Left ventricle myocardium superior (tissue), 1 donor: ENCODE measurements around the gene TMEM181. TPM values are rescaled to one million over a fixed set of nuclear protein-coding genes. Genes with fewer than 3 reads are reported as not detected.
A peak's percentile ranks its signal among the peaks of the same experiment; 100 is the strongest.
"Not testable (repeated sequence)": the region's sequence is repeated elsewhere in the genome, so short reads cannot be mapped to it uniquely, and the experiment has no call there.

Experiments
- ATAC-seq: fragments of 200-7000 bp; cut with Tn5 transposase; one replicate; pipeline ENCODE4 v1.9.1; 2020; ENCODE audit warnings: mild to moderate bottlenecking, moderate library complexity
- DNase-seq: peaks from one replicate; pipeline ENCODE4 v3.0.0-alpha.2; 2020
- intact Hi-C: fragments of 100-400 bp; cut with micrococcal nuclease; formaldehyde crosslinking; loops from one replicate; pipeline ENCODE4 v1.11.0; 2022
- total RNA-seq: library from RNA; stranded (reverse); fragmentation: NEBNext Ultra II Directional; extraction: Animal tissue kit (Norgen Biotek cat#: 25700); gene quantifications from one replicate; pipeline ENCODE4 v1.2.1, GENCODE V29; 2021
- donor health status: DM: no; HTN: yes; CAD: no; lungs with severe emphysema.

TMEM181 gene
- total RNA-seq, 1 donor from 2014 or later = 9.6 TPM

DNA sequence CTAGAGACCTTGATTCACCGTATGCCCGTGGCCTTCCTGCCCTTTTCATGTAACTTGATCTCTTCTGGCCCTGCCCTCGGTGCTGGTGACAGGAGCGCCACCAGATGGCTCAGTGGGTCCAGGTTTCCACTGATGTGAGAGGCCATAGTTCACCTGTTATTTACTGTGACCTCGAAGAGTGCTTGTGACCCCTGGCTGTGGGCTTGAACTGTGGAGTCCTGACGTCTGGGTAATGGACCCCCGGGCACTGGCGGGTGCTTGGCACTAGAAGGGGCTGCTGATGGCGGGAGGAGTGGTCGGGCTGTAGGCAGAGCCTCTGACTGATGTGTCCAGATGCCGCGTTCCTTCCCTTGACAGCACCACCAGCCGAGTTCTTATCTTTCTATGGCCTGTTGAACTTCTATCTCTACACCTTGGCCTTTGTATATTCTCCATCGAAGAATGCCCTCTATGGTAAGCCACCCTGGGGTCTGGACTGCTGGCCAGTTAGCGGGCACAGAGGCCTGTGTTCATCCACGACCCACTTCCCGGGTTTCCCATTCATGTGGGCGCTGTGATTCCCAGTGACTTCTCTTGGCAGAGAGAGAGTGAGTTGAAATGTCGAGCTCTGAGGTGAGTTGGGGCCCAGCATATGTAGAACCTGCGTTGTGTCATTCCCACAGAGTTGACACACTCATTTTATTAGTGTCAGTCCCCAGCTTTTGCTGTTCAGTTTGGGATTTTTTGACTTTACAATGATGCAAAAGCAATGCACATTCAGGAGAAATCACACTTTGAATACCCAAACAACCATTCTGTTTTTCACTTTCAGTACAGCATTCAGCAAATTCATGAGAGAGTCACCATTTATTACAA is 69.7 kb downstream of the TMEM181 start:
- intact Hi-C loops = no loop called here
- peak; percentile 67 for DNase-seq
- ATAC-seq = peak; percentile 44

DNA sequence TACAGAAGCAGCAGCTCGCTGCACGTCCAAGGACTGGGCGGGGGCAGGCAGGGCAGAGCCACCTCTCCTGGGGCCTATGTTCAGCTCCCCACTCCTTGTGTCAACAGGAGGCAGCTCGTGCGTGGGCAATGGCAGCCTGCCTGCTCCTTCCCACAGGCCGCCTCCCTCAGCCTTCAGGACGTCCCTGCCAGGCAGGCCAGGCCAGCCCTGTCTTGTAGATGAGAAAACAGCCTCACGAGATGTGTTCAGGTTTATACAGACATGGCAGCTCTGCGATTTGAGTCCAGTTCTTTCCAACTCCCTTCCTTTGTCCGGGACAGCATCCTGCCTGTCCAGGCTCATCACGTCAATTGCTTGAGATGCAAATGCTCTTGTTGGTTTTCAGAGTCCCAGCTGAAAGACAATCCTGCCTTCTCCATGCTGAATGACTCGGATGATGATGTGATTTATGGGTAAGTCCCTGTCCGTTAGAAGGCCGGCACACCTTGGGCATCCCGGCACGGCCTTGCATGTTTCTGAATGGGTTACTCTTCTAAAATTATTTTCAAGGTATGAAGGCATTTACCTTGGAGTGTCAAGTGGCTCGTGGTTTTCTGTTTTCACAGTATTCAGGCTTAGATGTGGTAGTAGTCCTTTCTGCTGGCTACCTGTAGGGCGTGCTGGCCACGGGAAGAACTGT is 71.2 kb downstream of the TMEM181 start:
- ATAC-seq (peak; percentile 57), DNase-seq (peak; percentile 83)
- intact Hi-C loops = no loop called here

DNA sequence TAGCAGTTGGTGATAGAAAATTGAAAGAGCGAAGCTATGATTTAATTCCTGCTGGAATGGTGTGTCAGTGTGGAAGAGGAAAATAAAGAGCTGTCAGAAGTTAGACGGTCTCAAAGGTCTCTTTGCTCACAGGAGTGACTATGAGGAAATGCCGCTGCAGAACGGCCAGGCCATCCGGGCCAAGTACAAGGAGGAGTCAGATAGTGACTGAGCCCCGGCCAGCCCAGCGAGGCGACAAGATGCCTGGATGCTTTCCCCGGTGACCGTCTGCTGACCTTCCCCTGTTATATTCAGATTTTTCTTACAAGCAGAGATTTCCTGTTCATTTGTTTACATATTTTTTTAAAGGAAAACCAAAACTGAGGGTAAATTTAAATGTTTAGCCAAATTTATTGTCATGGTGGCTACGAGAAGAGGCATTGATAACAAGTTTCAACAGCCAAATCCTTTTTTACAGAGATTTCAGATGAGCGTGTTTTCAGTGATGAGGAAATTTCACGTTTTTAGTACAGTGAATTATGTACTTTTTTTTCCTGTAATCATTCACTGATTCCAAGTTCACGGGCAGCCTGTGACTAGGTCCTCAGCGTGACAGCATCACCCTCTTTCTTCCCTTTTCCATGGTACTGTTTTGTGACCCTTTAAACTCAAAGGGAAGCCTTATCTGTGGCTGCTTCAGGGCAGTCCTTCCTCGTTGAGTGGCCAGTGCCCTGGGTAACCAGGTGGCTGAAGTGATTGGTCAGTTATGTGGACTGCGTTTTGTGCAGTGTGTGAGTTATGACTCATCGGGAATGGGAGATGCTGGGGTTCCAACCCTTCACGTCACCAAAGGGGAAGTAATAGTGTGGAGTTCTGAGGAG is 72.0 kb downstream of the TMEM181 start:
- ATAC-seq (peak; percentile 91), DNase-seq (peak; percentile 90)
- intact Hi-C loops = no loop called here

DNA sequence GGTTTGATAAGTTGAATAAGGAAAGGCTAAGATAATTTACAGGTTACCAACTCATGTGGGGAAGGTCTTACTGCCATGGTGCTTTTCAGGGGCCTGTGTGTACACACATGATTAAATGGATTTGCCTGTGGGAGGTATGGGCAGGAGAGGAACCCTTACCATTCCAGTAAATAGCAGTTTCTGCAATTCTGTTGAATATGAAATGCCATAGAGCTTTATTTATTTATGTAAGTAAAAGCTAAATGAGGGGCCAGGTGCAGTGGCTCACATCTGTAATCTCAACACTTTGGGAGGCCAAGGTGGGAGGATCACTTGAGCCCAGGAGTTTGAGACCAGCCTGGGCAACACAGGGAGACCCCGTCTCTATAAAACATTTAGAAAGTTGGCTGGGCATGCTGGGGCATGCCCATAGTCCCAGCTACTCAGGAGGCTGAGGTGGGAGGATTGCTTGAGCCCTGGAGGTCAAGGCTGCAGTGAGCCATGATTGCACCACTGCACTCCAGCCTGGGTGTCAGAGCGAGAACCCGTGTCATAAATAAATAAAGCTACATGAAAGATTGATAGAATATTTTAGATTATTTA is 72.7 kb downstream of the TMEM181 start:
- intact Hi-C loops, ATAC-seq, DNase-seq: not testable (repeated sequence)

DNA sequence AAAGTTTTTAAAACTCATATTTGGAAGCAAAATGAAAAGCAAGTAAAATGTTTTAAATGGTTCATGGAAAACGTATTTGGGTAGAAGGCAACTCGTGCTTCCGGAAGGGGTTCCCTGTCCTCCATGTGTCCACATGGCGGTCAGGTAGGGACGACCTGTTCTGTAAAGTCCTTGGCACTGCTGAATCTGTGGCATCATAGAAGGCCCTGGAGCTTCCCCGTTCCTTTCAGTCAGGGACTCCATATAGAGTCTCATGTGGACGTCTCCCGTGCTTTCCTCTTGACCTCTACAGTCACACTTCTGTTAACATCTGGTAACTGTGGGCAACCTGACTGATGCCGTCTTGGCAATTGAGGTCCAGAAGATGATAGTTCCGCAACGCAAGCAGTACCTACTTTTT is 73.2 kb downstream of the TMEM181 start:
- ATAC-seq = no peak
- DNase-seq = no peak
- intact Hi-C loops = no loop called here

DNA sequence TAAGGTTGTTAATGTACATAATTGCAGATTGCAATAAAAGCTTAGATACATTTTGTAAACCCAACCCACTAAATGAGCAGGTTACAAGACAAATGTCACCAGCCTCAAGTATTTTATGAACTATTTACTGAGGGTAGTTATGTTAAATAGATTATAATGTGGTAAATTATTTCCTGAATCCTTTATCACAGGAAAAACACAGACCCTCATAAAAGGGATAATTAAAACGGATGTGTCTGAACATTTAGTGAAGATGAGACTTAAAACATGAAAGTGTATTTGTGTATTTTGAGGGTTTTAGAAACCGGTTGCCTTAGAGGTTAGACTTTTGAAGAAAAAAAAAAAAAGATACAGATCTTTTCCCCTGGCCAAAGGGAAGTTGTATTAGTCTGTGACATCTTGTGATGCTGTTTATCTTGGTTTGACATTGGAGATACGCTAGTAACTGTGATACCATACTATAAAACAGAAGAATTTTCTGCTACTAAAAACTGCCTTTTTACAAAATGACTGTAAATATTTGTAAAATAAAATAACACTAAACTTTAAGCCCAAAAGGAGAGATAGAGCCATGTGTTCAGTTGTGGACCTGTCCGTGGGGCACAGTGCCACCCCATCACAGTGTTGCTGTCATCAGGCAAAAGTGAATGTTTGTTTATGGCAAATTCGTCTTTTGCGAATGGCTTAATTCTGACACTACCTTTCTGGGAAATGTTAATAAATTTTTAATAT is 75.0 kb downstream of the TMEM181 start:
- intact Hi-C loops = no loop called here
- ATAC-seq (no peak), DNase-seq (no peak)

DNA sequence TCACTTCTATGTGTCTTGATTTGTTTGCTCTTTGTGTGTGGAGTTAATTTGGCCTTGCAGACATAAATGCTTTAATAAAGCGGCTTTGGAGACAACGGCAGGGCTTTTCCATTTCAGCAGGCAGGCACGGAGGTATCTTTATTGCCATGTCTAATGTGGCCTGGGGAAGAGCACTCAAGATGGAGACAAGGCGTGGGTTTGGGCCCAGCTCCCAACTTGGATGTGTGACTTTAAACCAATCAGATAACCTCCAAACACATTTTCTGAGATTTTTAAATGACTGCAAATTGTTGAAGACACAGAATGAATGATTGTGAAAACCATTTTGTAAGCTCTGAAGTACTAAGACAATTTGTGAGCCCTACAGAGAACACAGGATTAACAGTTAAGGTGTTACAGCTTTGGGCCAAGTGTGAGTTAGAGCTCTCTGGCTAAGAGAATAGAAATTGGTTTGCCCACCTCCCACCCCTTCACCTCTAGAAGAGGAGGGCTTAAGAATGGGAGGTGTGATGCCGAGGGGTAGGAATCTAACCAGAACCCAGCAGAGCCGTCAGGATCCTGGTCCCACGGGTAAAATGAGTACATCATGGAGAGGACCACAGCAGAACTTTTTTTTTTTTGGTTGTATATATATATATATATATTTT is 75.7 kb downstream of the TMEM181 start:
- intact Hi-C loops = no loop called here
- DNase-seq (no peak), ATAC-seq (no peak)

DNA sequence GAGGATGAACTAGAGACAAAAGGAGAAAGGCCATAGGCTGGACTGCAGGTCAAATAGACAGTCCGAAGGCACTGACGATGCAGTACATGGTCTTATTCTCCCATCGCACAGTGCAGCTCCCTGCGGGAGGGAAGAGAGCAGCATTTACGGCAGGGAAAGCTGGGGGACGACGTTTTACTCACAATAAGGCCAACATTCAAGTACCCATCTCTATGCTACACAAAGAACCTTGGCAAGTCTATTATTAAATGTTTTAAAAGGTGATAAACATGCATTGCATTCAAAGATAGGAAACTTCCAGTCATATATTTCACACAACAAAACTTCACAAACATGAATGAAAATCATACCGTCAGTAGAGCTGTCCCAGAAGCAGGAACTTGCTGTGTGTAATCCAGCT is 76.9 kb downstream of the TMEM181 start:
- ATAC-seq = no peak
- DNase-seq = no peak
- intact Hi-C loops = no loop called here

DNA sequence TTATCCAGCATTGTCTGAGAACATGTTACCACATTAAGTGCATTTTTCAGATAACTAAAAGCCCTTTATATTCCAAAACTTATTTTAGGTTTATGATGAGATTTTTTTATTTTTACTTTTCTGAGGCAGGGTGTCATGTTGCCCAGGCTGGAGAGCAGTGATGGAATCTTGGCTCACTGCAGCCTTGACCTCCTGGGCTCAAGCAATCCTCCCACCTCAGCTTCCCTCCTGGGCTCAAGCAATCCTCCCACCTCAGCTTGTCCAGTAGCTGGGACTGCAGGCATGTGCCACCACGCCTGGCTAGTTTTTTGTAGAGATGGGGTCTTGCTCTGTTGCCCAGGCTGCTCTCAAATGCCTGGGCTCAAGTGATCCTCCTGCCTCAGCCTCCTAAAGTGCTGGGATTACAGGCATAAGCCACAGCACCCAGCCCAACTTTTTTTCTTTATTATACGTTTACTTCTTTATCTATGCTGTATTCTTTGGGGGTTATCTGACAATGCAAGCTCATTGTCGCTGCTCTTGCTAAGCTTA is 78.5 kb downstream of the TMEM181 start:
- intact Hi-C loops = no loop called here
- DNase-seq (no peak), ATAC-seq (peak; percentile 26)

DNA sequence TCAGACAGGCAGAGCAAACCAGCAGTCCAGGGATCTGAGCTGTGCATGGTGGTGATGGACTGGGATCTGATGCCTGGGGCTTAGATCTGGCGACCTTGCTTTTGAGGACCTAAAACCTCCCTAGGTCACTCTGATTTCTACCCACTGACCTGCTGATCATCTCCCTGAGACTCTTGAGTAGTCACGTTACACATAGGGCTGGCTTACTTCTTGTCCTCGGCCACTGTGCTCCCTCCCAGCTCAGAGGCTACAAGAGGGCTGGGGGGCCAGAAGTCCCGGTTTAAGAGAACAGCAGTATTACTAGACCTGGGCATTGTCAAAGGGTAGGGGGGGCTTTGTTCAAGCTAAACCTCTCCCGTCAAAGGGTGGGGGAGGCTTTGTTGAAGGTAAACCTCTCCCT is 79.2 kb downstream of the TMEM181 start:
- intact Hi-C loops = no loop called here
- DNase-seq (no peak), ATAC-seq (no peak)

DNA sequence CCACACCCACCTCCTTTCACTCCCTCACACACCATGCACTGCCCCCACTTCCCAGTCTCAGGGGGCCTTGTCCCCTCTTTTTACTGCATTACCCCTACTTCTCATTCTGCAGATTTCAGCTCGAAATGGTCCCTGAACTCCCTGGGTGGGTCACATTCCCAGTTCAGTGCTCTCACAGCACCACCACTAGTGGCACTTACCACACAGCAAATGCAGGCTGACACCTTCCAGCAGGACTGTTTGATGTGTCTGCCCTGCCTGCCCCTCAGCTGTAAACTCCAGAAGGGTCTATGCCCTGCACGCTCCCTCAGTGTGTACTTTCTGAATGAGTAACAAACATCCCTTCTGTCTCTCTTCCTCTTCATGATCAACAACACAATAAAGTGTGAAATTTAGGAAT is 80.6 kb downstream of the TMEM181 start:
- ATAC-seq = no peak
- intact Hi-C loops = no loop called here
- DNase-seq = no peak

DNA sequence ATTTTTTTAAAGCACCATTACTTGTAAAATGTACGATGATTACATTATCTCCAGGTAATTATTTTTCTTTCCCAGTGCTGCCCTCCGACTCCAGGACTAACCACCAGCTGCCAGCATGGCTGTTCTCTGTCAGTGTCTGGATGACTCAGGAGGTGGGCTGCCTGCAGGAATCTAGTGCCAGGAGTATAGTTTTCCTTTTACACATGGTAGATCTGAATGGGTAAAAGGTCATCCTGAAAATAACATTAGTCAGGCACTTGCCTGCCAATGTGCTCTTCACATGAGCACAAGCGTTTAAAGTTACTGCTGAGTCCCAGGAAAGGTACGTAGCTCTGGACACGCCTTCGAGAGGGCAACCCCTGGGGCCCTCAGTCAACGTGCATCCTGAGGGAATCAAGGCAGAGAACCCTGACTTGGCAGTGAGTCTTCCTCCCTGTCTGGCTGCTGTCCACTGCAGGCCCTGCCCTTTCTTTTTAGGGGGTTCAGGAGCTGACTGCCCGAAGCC is 82.3 kb downstream of the TMEM181 start:
- DNase-seq (peak; percentile 50), ATAC-seq (peak; percentile 50)
- intact Hi-C loops = no loop called here

DNA sequence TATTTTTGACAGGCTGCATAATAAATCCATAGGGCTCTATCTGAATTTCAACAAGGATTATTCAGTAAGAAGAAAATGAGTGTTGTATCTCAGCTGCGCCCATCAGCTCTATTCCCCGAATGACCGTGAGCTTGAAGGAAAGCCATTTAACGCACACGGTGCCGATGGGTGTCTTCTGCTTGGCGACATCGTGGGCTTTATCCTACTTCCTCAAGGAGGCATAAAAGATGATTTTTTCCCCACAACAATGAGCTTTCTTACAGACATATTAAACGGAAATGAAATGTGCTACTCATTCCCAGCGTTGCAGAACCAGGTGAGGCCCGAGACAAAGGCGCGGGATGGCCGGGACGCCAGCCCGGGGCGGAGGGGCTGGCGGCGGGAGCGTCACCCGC is 83.9 kb downstream of the TMEM181 start:
- DNase-seq = no peak
- intact Hi-C loops = no loop called here
- no peak for ATAC-seq

DNA sequence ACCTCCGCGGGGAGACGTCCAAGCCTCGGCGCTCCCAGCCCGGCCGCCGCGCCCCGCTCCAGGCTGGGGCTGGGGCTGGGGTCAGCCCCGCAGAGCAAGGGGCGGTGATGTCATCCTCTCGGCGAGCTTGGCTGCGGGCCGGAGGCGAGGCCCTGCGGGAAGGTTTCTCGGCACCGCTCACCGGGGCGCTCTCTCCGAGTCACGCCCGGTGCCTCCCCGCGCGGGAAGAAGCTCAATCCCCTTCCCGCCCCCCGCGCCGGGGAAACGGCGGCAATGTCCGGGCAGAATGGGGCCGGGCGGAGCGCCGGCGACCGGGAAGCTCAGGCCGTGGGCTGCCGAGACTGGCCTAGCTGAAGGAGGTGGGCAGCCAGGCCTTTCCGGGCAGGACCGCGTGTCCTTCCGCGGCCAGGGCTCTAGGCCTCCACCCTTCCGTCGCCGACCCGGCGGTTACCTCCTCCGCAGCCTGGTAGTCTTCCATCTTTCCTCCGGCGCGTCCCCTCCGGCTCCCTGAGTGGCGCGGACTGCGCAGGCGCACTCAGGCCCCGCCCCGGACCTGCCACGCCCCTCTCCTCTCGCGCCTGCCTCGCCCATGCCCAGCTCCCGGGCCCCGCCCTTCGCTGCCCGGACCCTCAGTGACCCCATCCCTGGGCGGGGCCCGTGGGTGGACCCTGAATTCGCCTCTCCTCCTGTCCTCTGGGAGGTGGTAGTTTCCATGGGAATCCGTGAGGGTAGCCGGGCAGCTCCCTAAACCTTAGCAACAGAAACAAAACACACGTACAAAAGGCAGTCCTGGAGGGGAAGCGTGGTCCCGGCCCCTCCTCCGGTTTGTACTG is 84.6 kb downstream of the TMEM181 start, which contains the start of gene DYNLT1:
Gene DYNLT1 (minus strand): TSS at position 513 of the 833 bp plus-strand sequence. CDS start 35 bp downstream, at position 478.
- DNase-seq (peak; percentile 97), ATAC-seq (peak; percentile 93)
- intact Hi-C loops = no loop called here

DNA sequence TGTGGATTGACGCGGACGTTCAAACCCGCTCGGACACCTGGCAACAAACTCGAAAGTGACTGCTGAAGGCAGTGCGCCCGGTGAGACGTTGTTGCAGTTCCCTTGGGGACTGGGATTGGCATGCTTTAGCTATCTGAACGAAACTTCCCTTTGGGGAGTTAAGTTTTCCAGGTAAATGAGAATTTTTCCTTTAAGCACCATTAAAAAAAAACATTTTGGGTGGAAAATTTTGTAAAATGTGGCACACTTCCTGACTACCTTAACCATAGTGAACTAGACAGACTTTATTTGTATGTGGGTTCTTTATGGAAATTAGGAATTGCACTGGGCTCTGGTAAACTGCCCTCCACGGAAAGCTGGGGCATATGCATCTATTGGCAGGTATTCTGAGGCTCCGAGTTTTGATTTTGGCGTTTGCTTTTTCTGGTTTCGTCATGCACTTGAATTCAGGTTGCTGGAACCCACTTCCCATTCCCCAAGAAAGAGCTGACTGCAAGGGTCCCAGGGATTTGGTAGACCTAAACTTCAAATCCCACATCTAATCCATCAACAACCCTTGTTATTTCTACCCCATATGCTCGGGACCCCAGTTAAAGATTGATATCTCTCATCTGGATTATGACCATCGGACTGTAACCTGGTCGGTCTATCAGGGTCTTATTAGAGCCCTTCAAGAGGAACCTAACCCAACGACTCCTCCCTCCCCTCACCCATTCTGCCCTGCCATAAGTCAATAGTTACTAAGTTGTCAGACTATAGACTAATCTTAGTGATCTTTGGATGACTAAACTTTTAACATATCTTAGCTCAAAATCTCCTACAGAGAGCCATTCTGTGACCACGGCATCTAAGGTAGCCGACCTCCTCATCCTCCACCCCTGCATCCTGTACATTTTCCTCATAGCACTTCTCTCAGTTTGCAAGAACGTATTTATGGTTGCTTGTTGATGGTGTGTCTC is 85.5 kb downstream of the TMEM181 start:
- DNase-seq (no peak), ATAC-seq (no peak)
- intact Hi-C loops = no loop called here
